CD4-positive, alpha-beta T cell (primary cell): Measurements from ENCODE around the gene GPC5. TPM values are rescaled to one million over a fixed set of nuclear protein-coding genes. Genes with fewer than 3 reads are reported as not detected.

Source experiments
- ATAC-seq: fragments of 200-7000 bp; cut with Tn5 transposase; one replicate; pipeline ENCODE4 v1.10.0; 2022; ENCODE audit warnings: mild to moderate bottlenecking; ENCODE audit not compliant: poor library complexity
- CTCF ChIA-PET: fragments of 350-600 bp; sonication (Branson Sonifier 250); formaldehyde crosslinking; loops from one replicate; lab custom pipeline; 2021; ENCODE audit warnings: antibody characterized with exemption, inconsistent platforms; lab: Charles Lee
- POLR2A ChIA-PET: fragments of 350-600 bp; sonication (Branson Sonifier 250); formaldehyde crosslinking; loops from one replicate; lab custom pipeline; 2021; ENCODE audit warnings: antibody characterized with exemption, inconsistent platforms; lab: Charles Lee
- DNase-seq, 14 experiments: peaks; one replicate each; pipeline ENCODE4 v3.0.0-alpha.2; 2013 to 2020; ENCODE audit warnings: mixed read lengths in 2 of 14
- H3K27ac ChIP-seq, 2 donors: one replicate each; pipeline versions ENCODE4 v1.5.1 to v1.7.0; 2013; ENCODE audit warnings: low read length in 2 of 2, low read depth in 1 of 2, mild to moderate bottlenecking in 1 of 2
- H3K27me3 ChIP-seq, 2 experiments: 1 replicate in 1 of 2; 2 replicates in 1 of 2; pipeline versions ENCODE4 v1.6.1 to v1.7.0; 2013; ENCODE audit warnings: low read length in 2 of 2, control low read depth in 1 of 2, mild to moderate bottlenecking in 1 of 2, moderate library complexity in 1 of 2; ENCODE audit not compliant: insufficient read depth in 2 of 2, control insufficient read depth in 1 of 2
- H3K36me3 ChIP-seq: one replicate; pipeline ENCODE4 v1.6.1; 2013; ENCODE audit warnings: low read length, control low read depth; ENCODE audit not compliant: insufficient read depth
- H3K4me1 ChIP-seq: one replicate; pipeline ENCODE4 v1.6.1; 2013; ENCODE audit warnings: low read length, control low read depth; ENCODE audit not compliant: insufficient read depth
- H3K4me3 ChIP-seq: one replicate; pipeline ENCODE4 v1.5.1; 2013; ENCODE audit warnings: mild to moderate bottlenecking, low read length, moderate library complexity
- H3K9me3 ChIP-seq, 2 experiments: 1 replicate in 1 of 2; 2 replicates in 1 of 2; pipeline versions ENCODE4 v1.6.1 to v1.7.0; 2013; ENCODE audit warnings: low read length in 2 of 2, mild to moderate bottlenecking in 2 of 2, control low read depth in 1 of 2, moderate library complexity in 1 of 2; ENCODE audit not compliant: control insufficient read depth in 1 of 2, insufficient read depth in 1 of 2
- H3K27ac Mint-ChIP-seq: one replicate; pipeline ENCODE4 v1.8.0; 2020; ENCODE audit warnings: mixed read lengths
- H3K27me3 Mint-ChIP-seq: one replicate; pipeline ENCODE4 v1.8.0; 2021; ENCODE audit warnings: mixed read lengths
- H3K36me3 Mint-ChIP-seq: one replicate; pipeline ENCODE4 v1.8.0; 2021; ENCODE audit warnings: low read depth, mixed read lengths
- H3K4me1 Mint-ChIP-seq: one replicate; pipeline ENCODE4 v1.8.0; 2021; ENCODE audit warnings: low read depth, mixed read lengths
- H3K4me3 Mint-ChIP-seq: one replicate; pipeline ENCODE4 v1.8.0; 2020; ENCODE audit warnings: mild to moderate bottlenecking, mixed read lengths
- H3K9me3 Mint-ChIP-seq: one replicate; pipeline ENCODE4 v1.8.0; 2020; ENCODE audit warnings: mixed read lengths
- CTCF ChIP-seq: fragments of 200-600 bp; IDR thresholded peaks from one replicate; pipeline ENCODE4 v1.8.0; 2022; ENCODE audit warnings: antibody characterized with exemption, mild to moderate bottlenecking
- intact Hi-C, 2 experiments: fragments of 100-400 bp; cut with DNase I in 1 of 2; cut with micrococcal nuclease in 1 of 2; formaldehyde crosslinking; loops; one replicate each; pipeline versions ENCODE4 v1.15.1 to v1.9.0; 2023 to 2025; cut with DNase I, micrococcal nuclease
- total RNA-seq, 174 experiments: library from RNA in 2 of 174; stranded (reverse) in 2 of 174; gene quantifications; one replicate each; pipeline ENCODE4 v1.2.3 and lab custom pipeline; 2021 to 2026

The GPC5 gene
- total RNA-seq, 2 experiments from 2014 or later: not detected

GRCh38 chr13:91639330-91639729 is 240.9 kb downstream of the GPC5 start:
- TF ChIP-seq CTCF: no peak
- no peaks in the 10 kb centered on the region for H3K27me3 Mint-ChIP-seq

DNA sequence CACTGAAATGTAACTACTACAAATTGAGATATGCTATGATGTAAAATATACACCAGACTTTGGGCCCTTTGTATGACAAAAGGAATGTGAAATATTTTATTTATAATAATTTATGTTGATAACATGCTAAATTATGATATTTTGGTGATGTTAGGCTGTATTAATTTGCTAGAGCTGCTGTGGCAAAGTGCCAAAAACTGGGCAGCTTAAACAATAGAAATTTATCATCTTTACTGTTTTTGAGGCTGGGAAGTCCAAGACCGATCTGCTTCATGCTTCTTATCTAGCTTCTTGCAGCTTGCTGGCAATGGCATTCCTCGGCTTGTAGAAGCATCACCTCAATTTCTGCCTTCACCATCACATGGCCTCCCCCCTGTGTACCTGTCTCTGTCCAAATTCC is 245.0 kb downstream of the GPC5 start:
- Histone ChIP-seq H3K9me3 (no peaks in the 10 kb centered on the region), H3K4me1 (no peaks in the 10 kb centered on the region), H3K4me3 (no peak overlapping the region), H3K27ac (no peak overlapping the region), H3K36me3 (no peaks in the 10 kb centered on the region), H3K27me3 (no peaks in the 10 kb centered on the region)
- no peaks in the 10 kb centered on the region for H3K4me1 Mint-ChIP-seq
- H3K27ac Mint-ChIP-seq: no peak overlapping the region
- ChIA-PET POLR2A (no interaction called here), CTCF (interaction anchor here (0.8 kb wide), 1 partner anchor 668 kb away, joined by 3 read pairs; no protein-coding TSS in a partner anchor)
- H3K27me3 Mint-ChIP-seq: no peaks in the 10 kb centered on the region
- no peak for TF ChIP-seq CTCF
- DNase-seq (no peak), ATAC-seq (no peak)
- H3K36me3 Mint-ChIP-seq: no peaks in the 10 kb centered on the region
- intact Hi-C loops: no loop called here
- no peak overlapping the region for H3K4me3 Mint-ChIP-seq
- peaks cover 3% of the 10 kb centered on the region for H3K9me3 Mint-ChIP-seq

More at GRCh38 chr13:91639330-91639729, 240.9 kb downstream of the GPC5 start:
- no peak for ATAC-seq
- Histone ChIP-seq H3K9me3 (no peaks in the 10 kb centered on the region), H3K4me3 (no peak overlapping the region), H3K36me3 (no peaks in the 10 kb centered on the region), H3K27ac (no peak overlapping the region), H3K4me1 (no peaks in the 10 kb centered on the region), H3K27me3 (no peaks in the 10 kb centered on the region)
- intact Hi-C loops: no loop called here
- Mint-ChIP-seq H3K27ac (no peak overlapping the region), H3K36me3 (no peaks in the 10 kb centered on the region), H3K4me3 (no peak overlapping the region), H3K9me3 (peaks cover 3% of the 10 kb centered on the region), H3K4me1 (no peaks in the 10 kb centered on the region)
- CTCF ChIA-PET: no interaction called here
- DNase-seq: no peak
- POLR2A ChIA-PET: no interaction called here

GRCh38 chr13:91644806-91645205 is 246.4 kb downstream of the GPC5 start:
- no peak overlapping the region for H3K4me3 ChIP-seq
- H3K36me3 Mint-ChIP-seq: no peaks in the 10 kb centered on the region
- ChIA-PET POLR2A (no interaction called here), CTCF (no interaction called here)
- no peak overlapping the region for H3K27ac ChIP-seq
- no peaks in the 10 kb centered on the region for H3K9me3 ChIP-seq
- no peaks in the 10 kb centered on the region for H3K27me3 ChIP-seq
- H3K9me3 Mint-ChIP-seq: no peaks in the 10 kb centered on the region
- DNase-seq (no peak), ATAC-seq (no peak)
- no peaks in the 10 kb centered on the region for H3K4me1 ChIP-seq
- no peaks in the 10 kb centered on the region for H3K27me3 Mint-ChIP-seq
- TF ChIP-seq CTCF: no peak
- H3K4me1 Mint-ChIP-seq: no peaks in the 10 kb centered on the region
- no peak overlapping the region for H3K27ac Mint-ChIP-seq
- H3K36me3 ChIP-seq: no peaks in the 10 kb centered on the region
- no peak overlapping the region for H3K4me3 Mint-ChIP-seq
- intact Hi-C loops: no loop called here
